HG03159 (cell line): ENCODE results near the gene CSH1.
A peak's percentile ranks its signal among the peaks of the same experiment; 100 is the strongest.
"Not testable (repeated sequence)": the region's sequence is repeated elsewhere in the genome, so short reads cannot be mapped to it uniquely, and the experiment has no call there.

ENCODE experiments used
- ATAC-seq: cut with Tn5 transposase; IDR thresholded peaks from one replicate; pipeline ENCODE4 v1.9.1; 2021; ENCODE audit warnings: mild to moderate bottlenecking, moderate library complexity; ENCODE audit not compliant: unreplicated experiment

The CSH1 gene

GRCh38 chr17:63871646-63872365, 24.6 kb downstream of the CSH1 start:
- ATAC-seq = not testable (repeated sequence)

- ATAC-seq = not testable (repeated sequence)
These were observed 26.1 kb downstream of the CSH1 start for GRCh38 chr17:63870292-63870665.

- not testable (repeated sequence) for ATAC-seq
These were observed 26.7 kb downstream of the CSH1 start for GRCh38 chr17:63869491-63870291.

GRCh38 chr17:63866625-63867024, 29.7 kb downstream of the CSH1 start:
- ATAC-seq = not testable (repeated sequence)

GRCh38 chr17:63859257-63859656, 37.1 kb downstream of the CSH1 start:
- no peak for ATAC-seq

GRCh38 chr17:63856425-63856824, 39.9 kb downstream of the CSH1 start:
- not testable (repeated sequence) for ATAC-seq

GRCh38 chr17:63855185-63855584, 41.2 kb downstream of the CSH1 start:
- ATAC-seq = no peak

- ATAC-seq = no peak
These were observed 41.7 kb downstream of the CSH1 start for GRCh38 chr17:63854709-63855108.

- no peak for ATAC-seq
These were observed 43.1 kb downstream of the CSH1 start for GRCh38 chr17:63853260-63853659.

GRCh38 chr17:63850401-63850800, 46.0 kb downstream of the CSH1 start:
- ATAC-seq = no peak

- peak; percentile 88 for ATAC-seq
These were observed 47.3 kb downstream of the CSH1 start for GRCh38 chr17:63848834-63849689.

GRCh38 chr17:63847525-63848249, 48.7 kb downstream of the CSH1 start:
- ATAC-seq = no peak

- no peak for ATAC-seq
These were observed 50.9 kb downstream of the CSH1 start for GRCh38 chr17:63845509-63845908.
